ENCODE data around the gene GJA3.
"Not testable (repeated sequence)": the region's sequence is repeated elsewhere in the genome, so short reads cannot be mapped to it uniquely, and the experiment has no call there.

Gene GJA3

DNA sequence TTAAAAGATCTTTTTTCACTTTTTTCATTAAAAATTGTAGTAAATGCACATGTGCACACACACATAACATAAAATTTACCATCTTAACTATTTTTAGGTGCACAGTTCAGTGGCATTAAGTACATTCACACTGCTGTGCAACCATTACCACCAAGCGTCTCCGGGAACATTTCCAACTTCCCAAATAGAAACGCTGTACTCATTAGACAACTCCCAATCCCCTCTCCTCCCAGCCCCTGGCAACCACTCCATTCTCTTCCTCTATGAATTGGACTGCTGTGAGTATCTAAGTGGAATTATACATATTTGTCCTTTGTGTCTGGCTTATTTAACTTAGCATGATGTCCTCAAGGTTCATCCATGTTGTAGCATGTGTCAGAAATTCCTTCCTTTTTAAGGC, 20.3 kb upstream of the GJA3 start:
- no peak for DNase-seq

- DNase-seq: no peak
These were observed 17.3 kb upstream of the GJA3 start for GRCh38 chr13:20178156-20178555.

GRCh38 chr13:20177049-20177831, 16.4 kb upstream of the GJA3 start:
- DNase-seq: no peak

DNA sequence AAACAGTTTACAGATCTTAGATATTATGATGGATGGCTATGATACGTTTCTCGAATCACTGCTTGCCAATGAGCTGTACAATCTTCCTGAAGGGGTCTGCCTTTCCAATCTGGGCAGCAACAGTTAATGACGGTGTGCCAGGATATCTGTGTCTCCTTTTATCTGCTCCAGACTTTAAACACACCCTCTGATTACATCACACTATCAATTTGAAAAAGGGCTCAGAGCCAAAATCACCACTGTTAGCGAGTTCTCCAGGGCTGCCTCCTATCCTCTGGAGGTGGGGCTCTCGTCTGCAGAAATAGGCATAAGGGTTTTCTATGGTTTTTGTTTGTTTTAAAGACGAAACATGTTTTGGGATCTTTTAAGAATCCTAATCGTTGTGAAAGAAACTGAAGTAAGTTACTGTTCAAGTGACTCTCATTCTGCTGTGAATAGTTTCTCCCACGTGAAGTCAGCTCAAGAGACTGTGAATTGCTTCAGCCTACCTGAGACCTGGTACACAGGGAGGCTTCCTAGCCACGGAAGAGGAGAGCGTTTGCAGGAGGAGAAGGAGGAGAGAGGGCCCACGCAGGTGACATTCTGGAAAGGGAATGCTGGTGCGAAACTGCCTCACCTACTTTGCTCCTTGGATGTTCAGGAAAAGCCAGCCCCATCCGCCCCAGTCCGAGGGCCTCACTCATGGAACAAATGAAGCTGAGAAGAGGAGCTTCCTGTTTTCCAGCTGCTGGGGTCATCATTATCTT, 15.2 kb upstream of the GJA3 start:
- peak; percentile 27 for DNase-seq

DNA sequence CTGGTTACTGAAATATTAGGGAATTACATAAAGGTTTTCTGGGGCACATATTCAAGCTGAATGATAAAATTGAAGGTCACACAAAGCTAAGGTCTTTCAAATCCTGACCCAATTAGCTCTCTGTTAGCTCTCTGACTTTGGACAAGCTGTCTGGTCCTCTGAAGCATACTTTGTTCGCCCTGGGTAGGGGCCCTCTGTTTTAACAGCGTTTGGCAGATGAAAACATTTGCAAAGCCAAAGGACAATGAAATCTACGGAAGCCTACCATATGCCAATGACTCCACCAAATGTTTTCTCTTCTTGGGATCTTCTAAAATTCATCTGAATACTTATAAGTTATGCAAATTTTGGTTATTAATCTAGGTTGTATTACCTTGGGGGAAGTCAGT, 14.5 kb upstream of the GJA3 start:
- no peak for DNase-seq

- peak; percentile 2 for DNase-seq
These were observed 14.0 kb upstream of the GJA3 start for GRCh38 chr13:20174656-20175405.

DNA sequence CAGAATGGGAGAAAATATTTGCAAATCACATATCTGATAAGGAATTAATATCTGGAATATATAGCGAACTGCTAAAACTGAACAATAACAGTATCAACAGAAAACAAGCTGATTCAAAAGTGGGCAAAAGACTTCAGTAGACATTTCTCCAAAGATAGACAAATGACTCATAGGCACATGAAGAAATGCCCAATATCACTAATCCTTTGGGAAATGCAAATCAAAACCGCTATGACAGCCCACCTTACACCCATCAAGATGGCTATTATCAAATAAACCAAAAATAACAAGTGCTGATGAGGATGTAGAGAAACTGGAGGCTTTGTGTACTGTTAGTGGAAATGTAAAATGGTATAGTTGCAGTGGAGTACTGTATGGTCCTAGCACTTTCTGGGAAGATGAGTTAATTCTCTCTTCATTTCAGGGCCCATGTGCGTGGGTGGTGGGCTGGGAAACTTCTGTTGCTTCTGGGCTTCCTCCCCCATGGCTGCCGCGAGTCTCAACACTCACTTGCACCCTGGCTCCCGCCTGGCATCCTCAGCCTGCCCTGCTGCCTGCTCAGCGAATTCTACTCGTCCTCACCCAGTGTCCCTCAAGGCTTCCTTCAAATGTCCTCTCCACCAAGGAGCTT, 12.4 kb upstream of the GJA3 start:
- no peak for DNase-seq

DNA sequence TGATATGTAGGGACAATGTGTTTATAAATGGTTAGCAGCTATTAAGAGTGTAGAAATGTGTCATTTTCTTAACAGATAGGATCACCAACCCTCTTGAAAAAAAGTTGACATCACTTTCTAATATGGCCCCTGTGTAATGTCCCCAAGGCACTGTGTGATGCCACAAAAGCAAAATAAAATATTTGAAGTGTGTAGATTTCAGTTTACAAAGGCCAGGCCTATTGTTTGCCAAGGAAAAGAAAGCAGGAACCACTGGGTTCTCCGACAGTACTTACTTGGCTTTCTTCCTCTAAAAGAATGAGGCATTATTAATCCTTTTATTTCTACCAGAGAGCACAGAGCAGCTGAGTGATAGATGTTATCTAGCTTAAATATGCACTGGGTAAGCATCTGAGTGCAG, 10.5 kb upstream of the GJA3 start:
- DNase-seq: no peak

DNA sequence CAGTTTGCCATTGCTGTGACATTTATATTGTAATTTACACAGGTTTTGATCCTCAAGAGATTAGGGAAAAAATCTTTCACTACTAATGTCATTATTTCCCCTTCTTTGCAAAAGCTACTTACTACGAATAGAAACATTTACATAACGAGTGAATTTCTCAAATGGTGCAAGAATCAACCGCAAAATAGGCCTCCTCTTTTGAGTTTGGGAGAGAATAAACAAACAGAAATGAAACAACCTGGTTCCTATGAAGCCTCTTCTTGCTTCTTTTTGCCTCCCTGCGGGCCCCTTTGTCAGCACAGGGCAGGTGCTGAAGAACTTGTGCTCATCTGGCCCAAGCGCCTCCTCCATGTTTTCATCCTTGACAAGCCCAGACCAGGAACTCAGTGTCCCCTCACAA, 10.1 kb upstream of the GJA3 start:
- DNase-seq: no peak

DNA sequence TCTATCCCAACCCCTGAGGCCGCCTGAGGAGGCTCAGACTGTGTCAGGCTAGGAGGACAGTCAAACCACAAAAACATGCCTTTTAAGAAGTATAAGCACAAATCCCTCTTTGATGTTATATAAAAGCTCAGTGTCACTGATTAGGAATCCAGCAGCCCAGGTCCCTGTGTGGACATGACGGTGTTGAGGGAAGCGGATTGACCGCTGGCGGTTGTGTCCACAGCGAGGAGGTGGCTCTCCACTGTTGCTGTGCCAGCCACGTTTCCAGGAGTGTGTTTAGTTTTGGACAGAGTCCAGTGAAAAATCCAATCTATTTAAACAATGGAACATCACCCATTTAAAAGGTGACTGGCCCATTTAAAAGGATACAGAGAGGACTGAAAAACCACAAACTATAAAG, 7.5 kb upstream of the GJA3 start:
- no peak for DNase-seq

DNA sequence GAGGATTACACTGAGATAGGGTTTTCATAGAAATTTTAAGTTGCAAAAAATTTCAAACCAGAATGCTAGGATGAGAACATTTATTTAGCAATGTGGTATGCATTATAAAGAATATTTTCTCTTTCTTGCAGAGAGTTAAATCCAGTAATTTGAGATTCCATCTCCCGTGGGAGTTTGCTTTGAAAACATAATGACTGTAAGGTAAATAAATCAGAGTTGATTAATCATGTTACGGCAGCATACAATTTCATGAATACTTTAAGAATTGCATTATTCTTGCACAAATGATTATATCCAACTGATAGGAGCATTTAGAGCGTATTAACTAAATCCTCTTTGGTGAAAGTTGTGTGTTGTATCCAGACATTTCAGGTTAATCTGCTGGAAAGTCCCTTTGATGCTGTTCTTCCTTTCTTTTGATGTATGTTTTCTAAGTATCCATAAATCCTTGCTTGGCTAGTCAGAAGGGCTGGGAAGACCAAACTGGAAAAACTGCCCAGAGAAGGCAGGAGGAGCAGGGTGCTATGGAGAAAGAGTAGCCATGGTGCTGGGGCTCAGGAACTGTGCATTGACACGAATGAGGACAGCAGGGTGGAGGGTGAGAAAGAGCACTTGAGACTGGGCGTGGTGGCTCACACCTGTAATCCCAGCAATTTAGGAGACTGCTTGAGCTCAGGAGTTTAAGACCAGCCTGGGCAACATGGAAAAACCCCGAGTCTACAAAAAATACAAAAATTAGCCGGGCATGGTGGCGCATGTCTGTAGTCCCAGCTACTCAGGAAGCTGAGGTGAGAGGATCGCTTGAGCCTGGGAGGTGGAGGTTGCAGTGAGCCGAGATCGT, 4.8 kb upstream of the GJA3 start:
- no peak for DNase-seq

DNA sequence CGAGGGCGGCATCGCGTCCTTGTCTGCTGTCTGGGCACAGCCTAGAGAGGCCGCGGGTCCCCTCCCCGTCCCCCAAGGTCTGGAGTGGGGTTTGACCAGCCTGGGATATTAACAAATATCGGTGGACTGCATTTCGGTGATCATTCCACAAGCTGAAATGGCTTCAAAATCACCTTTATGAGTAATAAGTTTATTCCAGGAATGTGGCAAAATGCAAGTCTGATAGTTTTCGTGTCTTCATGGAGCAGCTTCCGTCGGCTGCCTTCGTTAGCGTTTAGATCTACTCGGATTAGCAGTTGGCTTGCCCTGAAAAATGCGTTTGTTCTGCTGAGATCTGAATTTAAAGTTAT, 1.1 kb upstream of the GJA3 start:
- DNase-seq: no peak

- no peak for DNase-seq
These were observed 561 bp upstream of the GJA3 start for GRCh38 chr13:20161275-20161950.

- no peak for DNase-seq
These were observed 1.1 kb downstream of the GJA3 start for GRCh38 chr13:20159646-20160305.

- DNase-seq: no peak
These were observed 3.6 kb downstream of the GJA3 start for GRCh38 chr13:20157151-20157796.

GRCh38 chr13:20156702-20157101, 4.2 kb downstream of the GJA3 start:
- DNase-seq: no peak

DNA sequence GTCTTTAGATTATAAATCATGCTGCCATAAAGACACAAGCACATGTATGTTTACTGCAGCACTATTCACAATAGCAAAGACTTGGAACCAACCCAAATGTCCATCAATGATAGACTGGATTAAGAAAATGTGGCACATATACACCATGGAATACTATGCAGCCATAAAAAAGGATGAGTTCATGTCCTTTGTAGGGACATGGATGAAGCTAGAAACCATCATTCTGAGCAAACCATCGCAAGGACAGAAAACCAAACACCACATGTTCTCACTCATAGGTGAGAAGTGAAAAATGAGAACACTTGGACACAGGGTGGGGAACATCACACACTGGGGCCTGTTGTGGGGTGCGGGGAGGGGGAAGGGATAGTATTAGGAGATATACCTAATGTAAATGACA, 7.6 kb downstream of the GJA3 start:
- not testable (repeated sequence) for DNase-seq

DNA sequence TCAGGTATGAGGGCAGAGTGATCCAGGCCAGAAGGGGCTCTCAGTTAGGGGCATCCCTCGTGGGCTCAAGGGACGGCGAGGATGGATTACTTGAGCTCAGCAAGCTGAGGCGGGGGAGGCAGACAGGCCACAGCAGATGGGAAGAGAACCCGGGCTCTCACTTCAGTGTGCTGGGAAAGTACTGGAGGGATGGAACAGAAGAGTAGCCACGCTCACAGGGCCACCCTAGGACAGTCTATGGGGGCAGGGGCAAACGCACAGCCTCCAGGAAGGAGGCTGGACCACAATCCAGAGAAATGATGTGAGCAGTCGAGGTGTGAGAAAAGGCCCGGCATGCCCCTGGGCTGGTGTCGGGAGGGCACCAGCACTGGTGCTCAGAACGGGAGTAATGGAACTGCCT, 9.2 kb downstream of the GJA3 start:
- no peak for DNase-seq

DNA sequence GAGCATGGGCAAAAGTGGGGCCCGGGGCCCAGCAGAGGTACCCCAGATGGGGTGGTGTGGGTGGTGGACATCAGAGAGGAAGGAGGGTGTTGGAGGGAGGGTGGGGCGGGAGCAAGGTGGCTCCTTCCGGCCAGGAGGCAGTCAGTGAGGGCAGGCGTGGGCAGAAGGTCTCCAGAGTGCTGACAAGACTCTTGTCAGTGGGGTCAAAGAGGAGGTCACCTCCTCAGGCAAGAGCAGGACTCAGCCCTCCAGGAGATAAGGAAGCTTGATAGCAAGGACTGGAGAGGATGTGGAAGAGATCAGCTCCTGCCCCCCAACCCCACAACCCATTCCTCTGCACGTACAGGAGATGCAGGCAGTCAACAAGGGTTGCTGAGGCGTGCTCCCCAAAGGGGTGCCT, 9.8 kb downstream of the GJA3 start:
- no peak for DNase-seq

DNA sequence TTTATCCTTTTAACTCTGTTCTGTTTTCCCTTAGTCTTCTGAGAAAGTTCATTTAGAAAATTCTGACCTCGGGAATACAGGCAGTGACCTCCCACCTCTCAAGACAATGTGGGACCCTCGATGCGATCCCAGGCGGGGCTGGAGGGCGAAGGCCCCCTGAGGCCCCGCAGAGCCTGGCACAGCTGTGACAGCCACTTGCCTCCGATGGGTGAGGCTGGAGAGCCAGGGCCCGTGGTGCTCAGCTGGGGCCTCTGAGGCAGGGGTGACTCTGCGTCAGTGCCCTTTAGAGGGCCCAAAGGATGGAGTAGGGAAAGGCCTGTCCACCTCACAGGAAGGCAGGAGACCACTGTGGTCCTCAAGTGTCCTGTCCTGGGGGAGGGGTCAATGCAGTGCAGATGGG, 10.3 kb downstream of the GJA3 start:
- DNase-seq: no peak

- DNase-seq: no peak
These were observed 11.1 kb downstream of the GJA3 start for GRCh38 chr13:20149762-20150161.

Data from NCI-H2029 treated with DMSO at 0.1 percent for 48 hours (cell line).